ENCODE data around the gene UBALD1.
A peak's percentile ranks its signal among the peaks of the same experiment; 100 is the strongest.

UBALD1 gene

GRCh38 chr16:4613636-4614570 lies 785 bp downstream of the UBALD1 start:
- no peak for DNase-seq

GRCh38 chr16:4612977-4613635 lies 1.6 kb downstream of the UBALD1 start:
- DNase-seq, result no peak

GRCh38 chr16:4612474-4612931 lies 2.2 kb downstream of the UBALD1 start:
- no peak for DNase-seq

GRCh38 chr16:4611337-4612021 lies 3.2 kb downstream of the UBALD1 start:
- DNase-seq, result no peak

DNA sequence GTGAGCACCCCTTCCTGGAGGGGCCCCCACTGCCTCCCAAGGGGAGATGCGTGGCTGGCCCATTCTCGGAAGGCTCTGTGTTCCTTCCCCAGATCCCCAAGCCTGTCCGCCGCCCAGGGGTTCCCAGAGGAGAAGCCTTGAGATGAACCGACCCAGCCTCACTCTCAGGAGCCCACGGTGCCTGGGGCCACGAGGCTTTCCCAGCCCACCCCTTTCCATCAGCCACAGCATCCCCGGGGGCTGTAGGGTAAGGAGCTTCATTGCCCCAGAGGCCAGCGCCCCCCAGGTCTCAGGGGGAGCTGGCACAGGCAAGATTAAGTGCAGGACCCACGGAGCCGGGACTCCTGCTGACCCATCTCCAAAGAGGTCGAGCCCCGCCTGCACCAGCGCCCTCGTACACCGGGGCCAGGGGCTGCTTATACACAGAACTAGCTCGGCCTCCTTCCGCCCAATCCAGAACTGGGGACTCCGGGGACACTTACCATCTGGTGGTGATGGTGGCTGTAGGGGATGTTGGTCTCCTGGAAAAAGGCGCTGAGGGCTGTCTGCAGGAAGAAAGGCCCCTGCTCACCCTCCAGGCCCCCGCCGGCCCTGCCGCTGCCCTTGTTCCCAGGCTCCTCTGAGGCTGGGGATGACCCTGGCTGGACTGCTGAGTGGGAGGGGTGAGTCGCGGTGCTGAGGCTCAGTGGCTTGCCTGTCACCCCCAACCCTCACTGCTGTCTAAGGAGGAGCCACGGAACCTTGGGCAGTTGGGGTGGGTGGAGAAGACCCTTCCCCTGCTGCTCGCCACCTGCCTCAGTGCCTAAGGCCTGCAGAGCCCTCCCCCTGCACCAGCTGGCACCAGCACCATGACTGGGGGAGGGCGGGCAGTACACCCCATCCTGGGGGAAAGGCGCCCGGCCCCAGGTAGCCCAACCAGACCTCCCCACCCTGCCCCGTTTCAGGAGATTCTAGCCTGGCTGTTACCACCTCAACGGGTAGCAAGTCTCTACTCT lies 4.4 kb downstream of the UBALD1 start:
- DNase-seq, result no peak

DNA sequence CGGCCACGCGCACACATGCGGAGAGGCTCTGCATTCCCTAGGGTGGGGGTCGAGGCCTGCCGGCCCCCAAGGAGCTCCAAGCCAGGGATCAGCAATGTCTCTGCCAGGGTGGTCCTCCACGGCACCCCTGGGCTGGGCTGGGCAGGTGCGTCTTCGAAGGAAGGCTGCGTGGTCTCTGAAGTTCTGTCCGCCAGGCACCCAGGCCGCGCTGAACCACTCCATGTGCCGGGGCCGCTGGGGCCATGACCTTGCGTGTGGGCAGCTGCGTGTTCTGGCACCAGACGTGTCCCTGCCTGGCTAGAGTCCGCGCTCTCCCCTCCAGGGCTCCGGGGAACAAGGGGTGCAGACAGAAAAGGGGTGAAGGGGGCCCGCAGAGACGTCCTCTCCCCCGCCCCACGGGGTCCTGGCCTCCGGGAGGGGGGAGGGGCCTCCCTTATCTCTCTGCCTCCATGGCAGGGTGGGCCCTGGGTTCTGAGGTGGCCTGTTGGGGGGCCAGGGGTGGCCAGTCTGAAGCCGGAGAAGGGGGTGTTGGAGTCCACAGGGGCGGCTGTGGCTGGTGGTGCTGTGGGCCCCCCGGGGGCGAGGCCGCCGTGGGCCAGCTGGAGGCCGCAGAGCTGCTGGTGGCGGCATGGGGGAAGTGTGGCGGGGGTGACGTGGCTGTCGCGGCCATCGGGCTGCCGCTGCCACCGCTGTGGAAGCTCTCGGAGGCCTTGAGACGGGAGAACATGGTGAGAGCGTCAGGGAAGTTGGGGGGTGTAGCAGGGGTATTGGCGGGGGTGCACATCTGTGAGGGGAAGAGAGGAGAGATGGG lies 5.3 kb downstream of the UBALD1 start:
- DNase-seq, result no peak

GRCh38 chr16:4608704-4608980 lies 6.0 kb downstream of the UBALD1 start:
- no peak for DNase-seq

- no peak for DNase-seq
Measured at GRCh38 chr16:4607841-4608703, 6.6 kb downstream of the UBALD1 start.

GRCh38 chr16:4606354-4606753 lies 8.3 kb downstream of the UBALD1 start:
- no peak for DNase-seq

- DNase-seq, result no peak
Measured at GRCh38 chr16:4604401-4604800, 10.3 kb downstream of the UBALD1 start.

DNA sequence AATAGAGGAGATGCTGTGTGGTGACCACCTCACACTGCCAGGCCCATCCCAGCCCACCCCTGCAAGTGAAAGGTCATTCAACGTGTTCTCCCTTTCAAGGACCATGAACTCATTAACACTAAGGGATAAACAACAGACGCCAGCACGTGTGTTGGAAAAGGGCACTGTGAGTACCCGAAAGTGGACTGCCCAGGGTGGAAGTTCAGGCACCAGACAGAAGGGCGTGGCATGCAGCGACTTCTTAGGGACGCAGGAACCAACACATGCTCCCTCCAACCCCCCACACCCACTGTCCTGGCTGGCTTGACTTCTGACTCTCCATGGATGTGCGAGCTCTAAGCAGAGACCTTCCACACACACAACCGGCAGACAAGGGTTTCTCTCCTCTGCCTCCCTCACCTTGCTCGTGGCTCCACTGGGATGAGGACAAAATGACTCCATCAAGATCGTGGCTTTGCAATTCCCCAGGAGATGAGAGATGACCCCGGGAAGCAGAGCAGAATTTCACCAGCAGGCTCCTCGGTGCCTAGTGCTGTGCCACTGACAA lies 11.0 kb downstream of the UBALD1 start:
- no peak for DNase-seq

- DNase-seq, result no peak
Measured at GRCh38 chr16:4602331-4602730, 12.4 kb downstream of the UBALD1 start.

DNA sequence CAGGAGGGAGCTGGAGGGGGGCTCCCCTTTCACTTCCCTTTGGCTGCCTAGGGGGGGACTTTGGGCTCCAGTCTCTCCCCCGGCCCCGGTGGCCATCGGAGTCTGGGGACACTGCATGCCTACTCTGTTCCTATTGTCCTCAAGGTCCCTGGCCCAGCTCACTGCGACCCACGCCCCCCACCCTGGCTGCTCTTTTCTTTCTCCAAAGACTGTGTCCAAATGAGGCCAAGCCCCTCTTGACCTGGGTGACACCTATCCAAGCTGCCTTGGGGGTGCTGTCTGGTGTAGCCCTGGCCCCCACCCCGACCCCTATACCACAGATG lies 12.9 kb downstream of the UBALD1 start:
- no peak for DNase-seq

DNA sequence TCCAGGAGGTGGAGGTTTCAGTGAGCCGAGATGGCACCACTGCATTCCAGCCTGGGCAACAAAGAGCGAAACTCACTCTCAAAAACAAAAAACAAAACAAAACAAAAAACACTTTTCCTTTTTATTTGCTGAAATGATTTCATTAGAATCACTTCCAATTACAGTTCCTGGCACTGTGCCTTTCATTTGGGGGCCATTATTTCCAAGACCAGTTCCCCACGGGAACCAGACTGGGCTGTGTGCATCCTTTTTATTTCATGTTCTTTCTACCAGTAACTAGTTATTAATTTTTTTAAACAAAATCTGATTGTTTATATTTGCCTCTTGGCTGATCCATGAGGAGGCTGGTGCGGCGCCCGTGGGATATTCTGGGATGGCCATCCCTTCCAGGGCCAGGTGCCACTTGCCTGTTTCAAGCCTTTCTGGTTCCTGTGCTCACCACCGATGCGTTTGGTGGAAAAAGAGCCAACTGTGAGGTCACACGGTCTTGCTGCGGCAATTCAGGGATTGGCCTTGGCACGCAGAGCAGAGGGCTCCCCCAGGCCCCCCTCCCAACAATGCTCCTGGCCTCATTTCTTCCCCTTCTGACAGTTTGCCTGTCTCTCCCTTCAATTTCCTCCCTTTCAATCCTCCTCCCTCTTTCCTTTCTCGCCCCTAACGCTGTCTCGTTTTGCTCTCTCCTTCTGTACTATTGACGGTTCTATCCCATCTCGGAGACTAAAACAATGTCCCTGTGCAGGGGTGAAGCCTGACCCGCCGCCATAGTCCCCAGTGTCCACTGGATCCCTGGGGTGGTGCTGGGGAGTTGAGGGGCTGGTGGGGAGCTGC lies 13.4 kb downstream of the UBALD1 start:
- DNase-seq, result peak in 1 of 2 donors; percentile 15

- no peak for DNase-seq
Measured at GRCh38 chr16:4599545-4599944, 15.1 kb downstream of the UBALD1 start.

- no peak for DNase-seq
Measured at GRCh38 chr16:4599037-4599436, 15.7 kb downstream of the UBALD1 start.

- DNase-seq, result no peak
Measured at GRCh38 chr16:4597174-4597573, 17.5 kb downstream of the UBALD1 start.

GRCh38 chr16:4594433-4595410 lies 20.0 kb downstream of the UBALD1 start:
- DNase-seq, result no peak
